CD4-positive, alpha-beta T cell treated with Interleukin-6 for 4 hours (primary cell): Measurements from ENCODE around the gene GRIA1.

ENCODE experiments used
- DNase-seq: peaks from one replicate; pipeline ENCODE4 v3.0.0-alpha.2; 2020; ENCODE audit warnings: mixed read lengths

GRIA1 gene

DNA sequence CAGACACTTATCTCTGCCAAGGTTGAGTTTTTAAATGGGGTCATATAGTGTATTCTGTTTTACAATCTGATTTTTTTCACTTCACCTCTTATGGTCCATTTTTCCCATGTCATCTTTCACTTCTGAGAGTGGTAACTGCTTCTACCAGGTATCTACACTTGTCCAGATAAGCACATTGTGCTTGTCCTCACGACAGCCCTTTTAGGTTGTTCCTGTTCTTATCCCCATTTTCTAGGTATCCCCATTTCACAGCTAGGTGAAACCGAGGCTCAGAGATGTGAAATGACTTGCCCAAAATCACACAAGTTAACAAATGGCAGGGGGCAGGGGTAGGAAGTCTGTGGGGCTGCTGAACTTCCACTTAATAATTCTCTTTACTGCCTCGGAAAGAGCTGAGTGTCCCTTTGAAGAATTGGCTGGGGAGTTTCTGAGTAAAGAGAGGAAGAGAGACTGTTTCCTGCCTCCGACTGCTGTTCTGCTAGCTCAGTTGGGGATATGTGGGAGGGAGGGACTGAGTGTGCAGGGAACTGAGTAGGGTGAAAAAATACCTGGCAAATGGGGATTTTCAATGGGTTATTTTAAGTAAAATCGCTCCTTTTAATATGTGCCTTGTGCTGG, 255.4 kb downstream of the GRIA1 start:
- DNase-seq, result no peak

DNA sequence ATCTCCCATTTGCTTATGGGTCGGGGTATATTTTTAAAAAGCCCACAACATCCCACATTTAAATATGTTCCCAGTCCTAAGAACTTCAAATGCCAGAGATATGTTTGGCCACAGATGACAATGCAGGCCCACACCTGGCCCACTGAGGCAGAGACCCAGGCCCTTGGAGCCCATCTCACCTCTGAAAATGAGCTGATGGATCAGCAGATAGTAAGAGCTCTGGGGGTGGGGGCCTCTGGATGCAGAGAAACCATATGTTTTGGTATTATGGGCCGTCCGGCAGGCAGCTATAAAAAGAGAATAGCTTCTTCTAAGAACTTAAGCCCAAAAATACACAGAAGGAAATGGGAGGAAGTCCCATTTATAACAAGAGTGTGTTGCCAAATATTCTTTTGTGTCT, 256.0 kb downstream of the GRIA1 start:
- DNase-seq, result no peak

GRCh38 chr5:153748823-153749222, 258.4 kb downstream of the GRIA1 start:
- DNase-seq, result no peak

DNA sequence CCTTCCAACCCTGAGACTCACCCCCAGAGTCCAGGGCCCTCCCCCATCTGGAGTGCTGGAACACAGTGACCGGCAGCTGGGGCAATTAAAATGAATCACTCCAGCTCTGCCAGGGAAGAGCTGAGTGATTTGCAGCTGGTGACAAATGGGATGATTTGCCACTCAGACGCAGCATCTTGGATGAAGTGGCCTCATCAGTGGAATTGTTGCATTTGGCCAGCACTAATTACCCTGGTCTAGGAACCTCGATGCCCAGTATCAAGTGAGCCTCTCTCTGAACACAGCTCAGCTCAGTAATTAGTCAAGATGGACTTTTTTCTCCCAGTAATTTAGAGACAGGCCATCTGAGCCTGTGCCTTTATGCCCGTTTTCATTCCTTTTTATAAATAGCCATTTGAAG, 259.5 kb downstream of the GRIA1 start:
- DNase-seq, result no peak

- DNase-seq, result no peak
Observed at GRCh38 chr5:153751251-153751650, 260.8 kb downstream of the GRIA1 start.

DNA sequence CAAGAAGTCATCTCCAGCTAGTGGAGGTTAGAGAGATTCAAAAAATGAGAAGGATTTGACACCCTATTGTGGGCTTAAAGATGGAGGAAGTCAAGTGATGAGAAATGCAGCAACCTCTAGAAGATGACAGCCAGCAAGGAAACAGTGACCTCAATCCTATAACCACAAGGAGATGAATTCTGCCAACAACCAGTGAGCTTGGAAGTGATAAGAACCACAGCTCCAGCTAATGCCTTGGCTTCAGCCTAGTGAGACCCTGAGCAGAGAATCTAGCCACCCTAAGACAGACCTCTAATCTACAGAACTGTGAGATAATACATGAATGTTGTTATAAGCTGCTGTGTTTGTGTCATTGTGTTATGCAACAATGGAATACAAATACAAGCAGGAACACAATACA, 262.4 kb downstream of the GRIA1 start:
- DNase-seq, result no peak

DNA sequence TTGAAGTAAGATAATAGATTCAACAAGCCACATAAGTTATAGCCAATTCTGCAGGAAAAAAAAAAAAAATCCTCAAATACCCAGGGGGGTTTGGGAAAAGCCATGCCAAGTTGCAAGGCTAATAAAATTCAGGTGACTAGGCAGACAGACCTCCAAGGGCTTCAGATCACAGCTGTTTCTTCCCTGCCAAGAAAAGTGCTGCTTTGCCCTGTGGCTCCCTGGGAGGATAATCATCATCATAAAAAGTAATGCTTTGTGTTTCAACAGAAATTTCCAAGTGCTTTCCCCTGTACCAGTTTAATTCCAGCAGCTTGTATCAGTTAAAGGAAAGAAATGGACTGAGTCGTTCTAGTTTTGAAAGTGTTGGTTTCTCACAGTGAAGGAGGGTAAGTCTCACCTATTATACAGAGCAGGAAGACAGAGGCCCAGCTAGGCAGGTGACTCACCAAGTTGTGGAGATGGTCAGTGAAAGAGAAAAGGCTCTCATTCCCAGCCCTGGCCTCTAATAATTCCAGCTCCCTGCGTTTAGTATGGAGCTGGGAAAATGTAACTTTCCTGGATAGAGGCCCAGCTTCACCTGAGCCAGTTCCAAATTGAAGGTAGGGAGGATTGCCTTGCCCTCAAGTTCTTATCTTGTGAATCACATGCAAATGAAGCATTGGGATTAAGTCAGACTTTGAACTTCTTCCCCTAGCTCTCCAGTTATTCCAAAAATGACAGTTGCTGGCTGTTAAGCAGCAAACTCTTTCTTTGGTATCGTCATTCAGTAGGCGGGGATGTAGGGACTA, 263.4 kb downstream of the GRIA1 start:
- DNase-seq, result no peak

DNA sequence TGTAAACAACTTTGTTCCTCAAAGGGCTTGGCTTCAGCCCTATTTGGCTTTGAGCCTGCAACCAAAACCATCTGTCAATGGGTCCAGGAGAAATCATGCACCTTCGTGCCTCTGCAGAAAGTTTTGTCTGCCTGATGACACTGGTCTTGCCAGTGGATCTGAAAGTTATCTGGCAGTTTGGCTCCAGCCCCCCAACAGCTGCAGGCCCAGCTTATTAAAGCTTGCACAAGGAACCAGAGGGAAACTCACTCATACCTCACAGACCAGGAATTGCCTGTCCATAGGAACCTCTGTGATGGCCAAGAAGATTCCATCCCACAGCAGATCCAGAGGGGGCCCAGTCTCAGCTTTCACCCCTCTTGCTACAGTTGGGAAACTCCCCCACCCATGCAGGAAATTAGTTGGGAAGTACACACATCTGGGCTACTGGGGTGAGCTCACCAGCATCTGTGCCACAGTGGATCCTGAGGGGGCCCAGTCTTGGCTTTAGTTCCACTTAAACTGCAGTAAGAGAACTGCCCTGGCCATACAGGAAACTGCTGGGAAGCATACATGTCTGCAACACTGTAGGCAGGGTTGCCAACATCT, 265.5 kb downstream of the GRIA1 start:
- DNase-seq, result no peak

DNA sequence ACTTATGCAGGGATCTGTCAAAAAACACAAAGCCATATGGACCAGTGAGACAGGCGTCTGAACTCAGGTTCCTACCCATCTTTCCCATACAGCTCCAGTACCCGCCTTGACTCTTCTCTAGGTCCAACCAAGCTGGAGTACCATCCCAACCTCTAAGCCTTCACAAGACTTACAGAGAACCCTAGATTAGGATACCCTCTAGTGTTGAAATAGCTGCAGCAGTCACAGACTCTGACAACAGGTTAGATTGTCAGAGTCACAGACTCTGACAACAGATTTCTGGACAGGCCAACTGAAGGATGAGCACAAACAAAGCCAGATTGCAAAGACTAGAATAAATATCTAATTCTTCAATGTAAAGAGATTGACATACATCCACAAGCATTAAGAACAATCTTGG, 266.1 kb downstream of the GRIA1 start:
- DNase-seq, result no peak

GRCh38 chr5:153765987-153766386, 275.5 kb downstream of the GRIA1 start:
- DNase-seq, result no peak

- DNase-seq, result no peak
Observed at GRCh38 chr5:153767221-153768188, 277.0 kb downstream of the GRIA1 start.

DNA sequence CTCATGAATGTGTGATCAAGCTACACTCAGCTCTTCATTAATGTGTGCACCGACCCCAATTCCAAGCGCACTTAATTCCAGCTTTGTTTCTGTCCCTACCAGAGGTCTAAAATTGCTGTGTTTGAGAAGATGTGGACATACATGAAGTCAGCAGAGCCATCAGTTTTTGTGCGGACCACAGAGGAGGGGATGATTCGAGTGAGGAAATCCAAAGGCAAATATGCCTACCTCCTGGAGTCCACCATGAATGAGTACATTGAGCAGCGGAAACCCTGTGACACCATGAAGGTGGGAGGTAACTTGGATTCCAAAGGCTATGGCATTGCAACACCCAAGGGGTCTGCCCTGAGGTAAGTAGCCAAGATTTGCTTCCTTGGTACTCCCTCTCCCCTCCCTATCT, 279.6 kb downstream of the GRIA1 start:
- no peak for DNase-seq

DNA sequence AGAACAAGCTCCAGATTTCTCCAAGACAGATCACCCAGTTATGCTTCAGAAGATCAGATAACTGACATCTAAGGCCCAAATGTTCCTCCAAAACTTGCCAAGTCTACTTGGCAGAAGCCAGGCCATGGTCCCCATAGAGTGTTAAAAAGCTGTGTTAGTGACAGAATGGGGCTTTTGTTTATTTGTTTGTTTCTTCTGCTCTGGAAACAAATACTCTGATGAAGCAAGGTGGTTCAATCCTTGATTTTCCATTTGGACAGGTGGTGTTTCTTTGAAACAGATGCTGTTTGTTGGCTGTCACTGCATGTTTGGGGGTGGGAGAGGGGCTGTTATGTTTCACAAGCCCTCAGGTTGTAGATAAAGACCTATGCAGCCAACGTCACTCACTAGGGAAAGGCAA, 284.2 kb downstream of the GRIA1 start:
- no peak for DNase-seq

DNA sequence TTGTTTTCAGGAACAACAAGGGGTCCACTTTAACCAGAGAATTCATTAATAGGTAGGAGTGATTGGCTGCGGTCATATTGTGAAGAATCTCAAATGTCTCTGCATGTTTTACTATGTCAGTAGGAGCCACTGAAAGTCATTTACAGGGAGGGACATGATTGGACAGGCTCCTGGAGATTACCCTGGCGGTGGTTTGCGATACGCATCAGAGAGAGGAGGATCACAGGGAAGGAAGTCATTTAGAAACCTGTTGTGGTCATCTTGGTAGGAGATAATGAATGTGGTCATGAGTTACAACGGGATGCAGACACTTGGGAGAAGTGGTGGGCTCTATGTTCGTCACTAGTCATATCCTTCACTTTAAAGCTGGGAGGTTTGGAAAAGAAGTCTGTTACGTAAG, 285.5 kb downstream of the GRIA1 start:
- DNase-seq, result no peak

GRCh38 chr5:153777681-153778581, 287.5 kb downstream of the GRIA1 start:
- DNase-seq, result no peak

GRCh38 chr5:153779836-153780235, 289.4 kb downstream of the GRIA1 start:
- DNase-seq, result no peak

GRCh38 chr5:153780876-153781705, 290.6 kb downstream of the GRIA1 start:
- DNase-seq, result no peak

GRCh38 chr5:153782589-153783361, 292.3 kb downstream of the GRIA1 start:
- no peak for DNase-seq

DNA sequence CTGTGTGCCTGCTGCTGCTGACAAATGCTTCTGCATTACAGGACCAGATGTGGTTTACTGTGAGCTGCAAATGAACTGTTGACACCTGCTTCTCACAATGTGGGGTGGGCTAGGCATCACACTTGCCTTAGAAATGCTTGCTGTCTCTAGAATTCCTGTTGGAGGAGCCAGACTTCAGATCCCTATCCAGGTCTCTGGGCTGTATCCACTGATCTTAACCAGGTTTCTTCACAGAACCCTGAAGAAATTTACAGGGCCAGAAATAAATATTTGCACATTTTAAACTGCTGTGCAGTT, 292.8 kb downstream of the GRIA1 start:
- DNase-seq, result no peak

DNA sequence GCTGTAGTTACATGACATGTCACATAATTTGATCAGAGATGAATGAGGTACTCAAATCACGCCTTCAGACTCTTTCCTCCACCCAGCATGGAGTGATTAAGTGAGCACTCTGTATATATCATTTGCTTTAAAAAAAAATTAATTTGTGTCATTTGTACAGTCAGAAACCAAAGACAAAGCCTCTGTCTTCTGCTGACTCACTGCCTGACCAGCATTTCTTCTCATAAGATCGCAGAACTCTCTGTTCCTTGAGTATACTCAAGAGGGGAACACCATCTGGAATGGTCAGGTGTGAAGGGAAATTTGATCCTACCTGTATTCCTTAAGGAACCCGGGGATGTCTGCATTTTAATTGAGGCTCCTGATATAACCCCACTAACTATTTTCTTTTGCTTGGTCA, 293.8 kb downstream of the GRIA1 start:
- DNase-seq, result no peak

- no peak for DNase-seq
Observed at GRCh38 chr5:153791339-153791738, 300.9 kb downstream of the GRIA1 start.
